ENCODE data around the gene IL10RA. TPM values are rescaled to one million over a fixed set of nuclear protein-coding genes. Genes with fewer than 3 reads are reported as not detected.

The IL10RA gene
- 10 to 100 TPM in 1 of 6 donors, 1 to 10 TPM in 3, under 1 TPM in 2; 0.60 to 15.5 (median 4.0) TPM for total RNA-seq
- polyA plus RNA-seq: 1 to 10 TPM; 1.8 to 2.4 TPM

- Histone ChIP-seq H3K27me3 (no peaks in the 10 kb centered on the region), H3K4me3 (peak within 1 kb of the TSS; percentile 29 to 58 (median 40)), H3K9me3 (no peaks in the 10 kb centered on the region), H3K27ac (peak within 1 kb of the TSS in 3 of 4 donors; percentile 24 to 67 (median 62)), H3K4me1 (no peaks in the 10 kb centered on the region), H3K36me3 (no peaks in the 10 kb centered on the region)
- FAIRE-seq (no peak), DNase-seq (peak; percentile 70 to 91 (median 80)), ATAC-seq (peak; percentile 98 to 99 (median 98))
- intact Hi-C loops (cut with DNase I): no loop called here
- TF ChIP-seq CTCF (IDR thresholded peaks at IDR 0.05): no peak
- WGBS, 2 donors: 4 to 5% methylated on average over 67 to 71 of the region's 71 CpGs
Measured at GRCh38 chr11:117985953-117986887, at the start of gene IL10RA. IL10RA (plus strand) TSS chr11:117986394; CDS start chr11:117986468, 74 bp downstream.

DNA sequence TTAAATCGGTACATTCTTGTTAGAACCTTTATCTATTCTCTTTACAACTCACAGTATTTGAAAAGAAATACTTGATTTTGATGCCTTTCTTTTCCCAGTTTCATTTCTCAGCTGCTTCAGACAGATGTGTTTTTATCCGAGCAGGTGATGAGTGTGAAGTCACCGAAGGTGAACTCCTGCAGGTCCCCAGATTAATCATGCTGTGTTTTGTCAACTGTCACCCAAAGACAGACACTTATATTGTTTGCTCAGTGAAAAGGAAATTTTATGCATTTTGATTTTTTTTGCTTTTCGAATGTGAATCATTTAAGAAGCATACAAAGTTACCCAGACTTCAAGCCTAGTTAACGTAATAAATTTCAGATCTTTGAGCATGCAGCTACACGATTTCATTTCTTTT, 49.2 kb upstream of the IL10RA start:
- 37 to 42% methylated on average over 6 of the region's 6 CpGs for WGBS, 2 donors
- no peaks in the 10 kb centered on the region for H3K27me3 ChIP-seq
- FAIRE-seq (no peak), DNase-seq (peak in 1 of 6 donors; percentile 3), ATAC-seq (no peak)
- intact Hi-C loops (cut with DNase I): no loop called here
- H3K9me3 ChIP-seq: no peaks in the 10 kb centered on the region
- H3K4me1 ChIP-seq: no peaks in the 10 kb centered on the region
- H3K27ac ChIP-seq: no peak overlapping the region
- TF ChIP-seq CTCF (IDR thresholded peaks at IDR 0.05): no peak
- no peak overlapping the region for H3K4me3 ChIP-seq
- H3K36me3 ChIP-seq: no peaks in the 10 kb centered on the region

DNA sequence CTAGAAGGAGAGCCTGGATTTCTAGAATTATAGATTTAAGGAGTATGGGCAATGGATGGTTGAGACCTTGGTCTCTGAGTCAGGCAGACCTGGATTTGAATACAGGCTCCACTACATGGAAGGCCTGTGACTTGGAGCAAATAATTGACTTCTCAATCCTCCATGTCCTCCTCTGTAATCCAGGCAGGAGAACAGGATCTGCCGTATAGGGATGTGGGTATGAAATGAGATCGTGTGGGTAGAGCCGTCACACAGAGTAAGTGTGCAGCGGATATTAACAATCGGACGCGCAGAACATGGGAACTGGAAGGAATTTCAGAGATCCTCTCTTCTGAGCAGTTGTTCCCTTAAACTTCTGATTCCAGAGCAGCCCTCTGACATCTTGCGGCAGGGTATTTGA, 45.5 kb upstream of the IL10RA start:
- no peaks in the 10 kb centered on the region for H3K36me3 ChIP-seq
- DNase-seq (no peak), FAIRE-seq (no peak), ATAC-seq (no peak)
- no peaks in the 10 kb centered on the region for H3K27me3 ChIP-seq
- no peaks in the 10 kb centered on the region for H3K9me3 ChIP-seq
- no peak for TF ChIP-seq CTCF (IDR thresholded peaks at IDR 0.05)
- H3K4me3 ChIP-seq: no peak overlapping the region
- no peaks in the 10 kb centered on the region for H3K4me1 ChIP-seq
- WGBS, 2 donors: 91 to 95% methylated on average over 8 of the region's 8 CpGs
- intact Hi-C loops (cut with DNase I): loop anchor here in 1 of 3 donors (5.0 kb wide), 1 partner anchor 103 kb away; no protein-coding TSS in a partner anchor
- no peak overlapping the region for H3K27ac ChIP-seq

- Histone ChIP-seq H3K36me3 (no peaks in the 10 kb centered on the region), H3K9me3 (no peaks in the 10 kb centered on the region), H3K4me3 (no peak overlapping the region), H3K4me1 (no peaks in the 10 kb centered on the region), H3K27me3 (no peaks in the 10 kb centered on the region), H3K27ac (no peak overlapping the region)
- ATAC-seq (no peak), DNase-seq (peak in 1 of 6 donors; percentile 4), FAIRE-seq (no peak)
- TF ChIP-seq CTCF (IDR thresholded peaks at IDR 0.05): no peak
- 61 to 67% methylated on average over 4 of the region's 4 CpGs for WGBS, 2 donors
- intact Hi-C loops (cut with DNase I): loop anchor here in 1 of 3 donors (5.0 kb wide), 1 partner anchor 104 kb away; no protein-coding TSS in a partner anchor
Measured at GRCh38 chr11:117941163-117941707, 45.0 kb upstream of the IL10RA start.

All from pancreas (tissue), 10 donors.